Spleen (tissue), 11 donors: ENCODE data around the gene SOX14. TPM values are rescaled to one million over a fixed set of nuclear protein-coding genes. Genes with fewer than 3 reads are reported as not detected.

Experiments used
- DNase-seq: peaks from one replicate; pipeline ENCODE4 v3.0.0-alpha.2; 2020
- H3K27ac ChIP-seq, 8 donors: fragments of 200-600 bp; sonication (generic) in 7 of 8; 1 replicate in 4 of 8; 2 replicates in 4 of 8; pipeline versions ENCODE4 v1.5.0 to v1.8.0; 2016 to 2021; ENCODE audit warnings: inconsistent platforms in 4 of 8, mild to moderate bottlenecking in 4 of 8, moderate library complexity in 1 of 8
- H3K27me3 ChIP-seq, 7 donors: fragments of 200-600 bp; sonication (generic) in 6 of 7; replicated peaks in 1 of 7; 1 replicate in 4 of 7; 2 replicates in 3 of 7; pipeline versions ENCODE4 v1.5.0 to v1.8.0; 2016 to 2021; ENCODE audit warnings: inconsistent platforms in 3 of 7, mild to moderate bottlenecking in 1 of 7
- H3K36me3 ChIP-seq, 6 donors: fragments of 200-600 bp; sonication (generic) in 5 of 6; 1 replicate in 4 of 6; 2 replicates in 2 of 6; pipeline versions ENCODE4 v1.5.0 to v1.8.0; 2016 to 2021; ENCODE audit warnings: inconsistent platforms in 2 of 6
- H3K4me1 ChIP-seq, 6 donors: fragments of 200-600 bp; sonication (generic) in 5 of 6; 1 replicate in 3 of 6; 2 replicates in 3 of 6; pipeline versions ENCODE4 v1.5.0 to v1.8.0; 2016 to 2021; ENCODE audit warnings: inconsistent platforms in 3 of 6
- H3K4me3 ChIP-seq, 8 donors: fragments of 200-600 bp; sonication (generic) in 7 of 8; 1 replicate in 4 of 8; 2 replicates in 4 of 8; pipeline versions ENCODE4 v1.5.0 to v1.8.0; 2016 to 2021; ENCODE audit warnings: inconsistent platforms in 4 of 8, mild to moderate bottlenecking in 4 of 8, moderate library complexity in 2 of 8
- H3K9me3 ChIP-seq, 8 donors: fragments of 200-600 bp; sonication (generic) in 7 of 8; 1 replicate in 4 of 8; 2 replicates in 4 of 8; pipeline versions ENCODE4 v1.5.0 to v1.8.0; 2016 to 2021; ENCODE audit warnings: inconsistent platforms in 4 of 8
- CTCF ChIP-seq, 11 experiments: fragments of 200-600 bp in 7 of 11; fragments of 450-650 bp in 4 of 11; sonication (generic) in 4 of 11; IDR thresholded peaks in 8 of 11; conservative IDR thresholded peaks in 3 of 11; 1 replicate in 7 of 11; 2 replicates in 4 of 11; pipeline versions ENCODE4 v1.4.0 to v1.8.0; 2016 to 2021; ENCODE audit warnings: antibody characterized with exemption in 11 of 11, inconsistent platforms in 4 of 11, mild to moderate bottlenecking in 1 of 11
- POLR2A ChIP-seq, 3 donors: fragments of 450-650 bp; IDR thresholded peaks; one replicate each; pipeline ENCODE4 v1.5.1; 2017; ENCODE audit warnings: antibody characterized with exemption in 3 of 3, mild to moderate bottlenecking in 1 of 3
- POLR2AphosphoS5 ChIP-seq, 3 donors: sonication (generic); formaldehyde crosslinking; IDR thresholded peaks; one replicate each; pipeline ENCODE4 v1.5.1; 2017; ENCODE audit warnings: antibody characterized with exemption in 3 of 3
- WGBS, 5 donors: extraction: QIAGEN DNeasy Blood & Tissue Kit in 3 of 5; methylation state at CpG; one replicate each; pipeline versions ENCODE4 v1.1.5 to v1.1.7; 2013 to 2018; 5-methylcytosine and 5-hydroxymethylcytosine counted together
- intact Hi-C: fragments of 100-400 bp; cut with DNase I; formaldehyde crosslinking; loops from one replicate; pipeline ENCODE4 v1.15.0; 2023; ENCODE audit warnings: low total_unique reads
- polyA plus RNA-seq, 3 donors: library from polyadenylated mRNA; stranded (reverse); fragments of 200-250 nt; gene quantifications; one replicate each; pipeline ENCODE4 v1.2.1, GENCODE V29; 2013
- total RNA-seq, 7 donors: library from RNA; depleted of rRNA in 3 of 7; stranded (reverse); fragments of >200 nt in 3 of 7; fragmentation: NEBNext Ultra II Directional in 4 of 7; extraction: Animal tissue kit (Norgen Biotek cat#: 25700) in 4 of 7; gene quantifications; one replicate each; pipeline versions ENCODE4 v1.1.0 to v1.2.1, GENCODE V29; 2016 to 2021
- donor health status: healthy with polysubstance abuse.
- donor health status: DM: no; HTN: no; CAD: no; lungs with moderate emphysema.
- donor health status: DM: no; HTN: no; CAD: no.
- donor health status: Bipolar disorder and iron deficiency.
- donor health status: healthy.
- donor health status: DM: no; HTN: no; CAD: no.
- donor health status: DM: yes; HTN: yes; CAD: no.

Gene SOX14
- total and polyA plus RNA-seq, 10 donors = not detected

- H3K36me3 ChIP-seq = no peaks in the 10 kb centered on the region
- peaks cover 0 to 5% (median 0%) of the 10 kb centered on the region in 8 donors for H3K9me3 ChIP-seq
- intact Hi-C loops = no loop called here
- TF ChIP-seq POLR2A (IDR thresholded peaks at IDR 0.05) = no peak
- no peak for TF ChIP-seq POLR2AphosphoS5 (IDR thresholded peaks at IDR 0.05)
- no peak for TF ChIP-seq CTCF (IDR thresholded peaks at IDR 0.05 in 8 of 11, conservative IDR thresholded peaks at IDR 0.05 in 3 of 11)
- H3K4me3 ChIP-seq = peak overlapping the region in 2 of 8 donors; percentile 5 to 45
- DNase-seq = no peak
- 5 to 9% (median 8%) methylated on average over 34 of the region's 34 CpGs for WGBS, 5 donors
- H3K4me1 ChIP-seq = peaks cover 3 to 31% (median 9%) of the 10 kb centered on the region in 6 donors
- H3K27ac ChIP-seq = no peak overlapping the region
- peaks cover 4 to 98% (median 81%) of the 10 kb centered on the region in 7 donors for H3K27me3 ChIP-seq
Measured at GRCh38 chr3:137762674-137763593, 1.2 kb upstream of the SOX14 start.

GRCh38 chr3:137763594-137763938 is 549 bp upstream of the SOX14 start:
- H3K4me3 ChIP-seq = peak overlapping the region in 1 of 8 donors; percentile 45
- TF ChIP-seq POLR2A (IDR thresholded peaks at IDR 0.05) (no peak), POLR2AphosphoS5 (IDR thresholded peaks at IDR 0.05) (no peak), CTCF (IDR thresholded peaks at IDR 0.05 in 8 of 11, conservative IDR thresholded peaks at IDR 0.05 in 3 of 11) (no peak)
- peaks cover 4 to 37% (median 14%) of the 10 kb centered on the region in 6 donors for H3K4me1 ChIP-seq
- H3K27me3 ChIP-seq = peaks cover 4 to 98% (median 87%) of the 10 kb centered on the region in 7 donors
- peaks cover 0 to 5% (median 0%) of the 10 kb centered on the region in 8 donors for H3K9me3 ChIP-seq
- no peaks in the 10 kb centered on the region for H3K36me3 ChIP-seq
- intact Hi-C loops = no loop called here
- WGBS, 5 donors = 1 to 7% (median 3%) methylated on average over 18 of the region's 18 CpGs
- no peak for DNase-seq
- no peak overlapping the region for H3K27ac ChIP-seq

GRCh38 chr3:137764563-137765309 is 621 bp downstream of the SOX14 start:
- Histone ChIP-seq H3K27me3 (peaks cover 8 to 100% (median 96%) of the 10 kb centered on the region in 7 donors), H3K4me3 (no peak overlapping the region), H3K4me1 (peaks cover 6 to 47% (median 22%) of the 10 kb centered on the region in 6 donors), H3K36me3 (no peaks in the 10 kb centered on the region), H3K27ac (no peak overlapping the region), H3K9me3 (peaks cover 0 to 5% (median 0%) of the 10 kb centered on the region in 8 donors)
- TF ChIP-seq CTCF (IDR thresholded peaks at IDR 0.05 in 8 of 11, conservative IDR thresholded peaks at IDR 0.05 in 3 of 11) = no peak
- no peak for TF ChIP-seq POLR2A (IDR thresholded peaks at IDR 0.05)
- TF ChIP-seq POLR2AphosphoS5 (IDR thresholded peaks at IDR 0.05) = no peak
- no peak for DNase-seq
- 7 to 11% (median 8%) methylated on average over 36 to 58 of the region's 58 CpGs for whole genome bisulfite sequencing, 5 donors
- intact Hi-C loops = no loop called here
